HG03342 (cell line): Measurements from ENCODE around the gene SRPRB.
"Not testable (repeated sequence)": the region's sequence is repeated elsewhere in the genome, so short reads cannot be mapped to it uniquely, and the experiment has no call there.

Experiments used
- ATAC-seq: cut with Tn5 transposase; IDR thresholded peaks from one replicate; pipeline ENCODE4 v1.9.1; 2021; ENCODE audit warnings: mild to moderate bottlenecking, moderate library complexity; ENCODE audit not compliant: unreplicated experiment

The SRPRB gene

DNA sequence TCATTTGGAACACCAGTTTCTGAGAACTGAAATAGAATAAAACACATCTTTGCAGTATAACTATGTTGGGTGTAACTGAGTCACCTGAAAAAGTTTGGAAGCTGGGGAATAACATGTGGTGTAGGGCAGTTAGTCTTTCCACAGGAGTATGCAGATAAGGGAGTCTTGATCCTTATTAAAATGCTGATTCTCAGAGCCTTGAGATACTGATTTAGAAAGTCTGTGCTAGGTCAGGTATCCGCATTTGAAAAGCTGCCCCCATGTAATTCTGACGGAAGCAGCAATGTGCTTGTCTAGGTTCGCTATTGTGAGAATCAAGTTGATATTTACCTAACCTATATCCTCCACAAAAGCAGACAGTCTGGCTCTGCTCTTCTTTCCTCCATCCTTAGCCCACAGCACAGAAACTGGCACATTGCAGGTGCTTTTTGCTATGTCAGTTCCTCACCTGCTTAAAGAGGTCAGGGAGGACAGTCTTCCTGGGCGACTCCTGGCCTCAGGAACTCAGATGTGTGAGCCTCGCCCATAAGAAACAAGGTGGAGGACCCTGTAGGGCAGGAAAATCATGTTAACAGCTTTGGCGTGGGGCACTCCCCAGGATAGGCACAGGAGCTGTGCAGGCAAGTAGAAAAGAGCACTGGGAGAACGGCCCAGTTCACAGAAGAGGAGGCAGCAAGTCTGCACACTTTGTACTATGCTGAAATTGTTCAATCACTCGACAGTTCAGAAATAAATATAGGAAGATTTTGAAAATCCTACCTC, 27.6 kb upstream of the SRPRB start:
- no peak for ATAC-seq

DNA sequence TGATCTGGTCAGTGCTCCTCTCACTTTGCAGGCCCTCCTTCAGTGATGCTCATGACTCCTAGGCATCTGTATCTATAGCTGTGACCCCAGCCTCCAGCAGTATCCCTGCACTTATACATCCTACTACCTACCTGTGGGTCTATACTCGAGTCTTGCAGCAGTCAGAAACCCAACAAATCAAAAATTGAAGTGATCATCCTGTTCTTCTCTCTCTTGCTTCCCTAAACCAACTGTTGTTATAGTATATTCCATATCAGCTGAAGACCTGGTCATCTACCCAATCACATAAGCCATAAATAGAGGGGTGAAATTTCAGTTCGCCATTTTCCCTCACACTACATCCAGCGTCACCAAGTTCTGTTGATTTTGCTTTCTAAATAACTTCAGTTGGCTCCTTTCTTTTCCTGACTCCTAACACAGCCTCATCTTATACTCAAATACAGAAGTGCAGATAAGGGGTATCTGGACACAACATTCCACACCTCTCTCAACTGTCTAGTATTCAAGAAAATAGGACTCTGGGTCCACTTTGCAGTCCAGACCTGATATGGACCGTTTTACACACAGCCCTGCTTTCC, 25.9 kb upstream of the SRPRB start:
- no peak for ATAC-seq

GRCh38 chr3:133780756-133781155, 24.9 kb upstream of the SRPRB start:
- ATAC-seq = not testable (repeated sequence)

GRCh38 chr3:133781570-133781969, 24.0 kb upstream of the SRPRB start:
- no peak for ATAC-seq

DNA sequence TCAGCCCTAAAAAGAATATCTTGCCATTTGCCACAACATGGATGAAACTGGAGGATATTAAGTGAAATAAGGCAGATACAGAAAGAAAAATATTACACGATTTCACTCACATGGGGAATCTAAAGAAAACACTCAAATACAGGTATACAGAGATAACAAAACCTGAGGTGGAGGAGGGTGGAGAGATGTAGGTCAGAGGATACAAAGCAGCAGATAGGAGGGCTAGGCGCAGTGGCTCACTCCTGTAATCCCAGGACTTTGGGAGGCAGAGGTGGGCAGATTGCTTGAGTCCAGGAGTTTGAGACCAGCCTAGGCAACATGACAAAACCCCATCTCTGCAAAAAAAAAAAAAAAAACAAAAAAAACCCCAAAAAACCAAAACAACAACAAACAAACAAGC, 23.2 kb upstream of the SRPRB start:
- no peak for ATAC-seq

DNA sequence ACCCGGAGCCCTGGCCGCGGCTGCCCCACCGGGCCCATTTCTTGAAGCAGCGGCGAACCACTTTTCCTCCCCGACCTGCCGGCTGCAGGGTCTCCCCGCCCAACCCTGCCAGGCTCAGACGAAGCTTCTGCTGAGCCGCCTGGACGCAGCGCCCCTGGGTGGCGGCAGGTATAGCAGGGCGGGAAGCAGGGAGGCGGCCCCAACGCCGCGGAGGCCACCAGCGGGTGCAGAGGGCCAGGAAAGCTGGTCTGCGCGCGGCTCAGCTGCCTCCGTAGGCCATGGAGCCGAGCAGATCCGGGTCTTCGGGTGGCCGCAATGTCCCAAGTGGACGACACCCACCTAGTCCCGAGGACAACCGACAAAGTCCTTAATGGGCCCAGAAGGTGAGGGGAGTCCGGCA, 21.9 kb upstream of the SRPRB start:
- ATAC-seq = no peak

DNA sequence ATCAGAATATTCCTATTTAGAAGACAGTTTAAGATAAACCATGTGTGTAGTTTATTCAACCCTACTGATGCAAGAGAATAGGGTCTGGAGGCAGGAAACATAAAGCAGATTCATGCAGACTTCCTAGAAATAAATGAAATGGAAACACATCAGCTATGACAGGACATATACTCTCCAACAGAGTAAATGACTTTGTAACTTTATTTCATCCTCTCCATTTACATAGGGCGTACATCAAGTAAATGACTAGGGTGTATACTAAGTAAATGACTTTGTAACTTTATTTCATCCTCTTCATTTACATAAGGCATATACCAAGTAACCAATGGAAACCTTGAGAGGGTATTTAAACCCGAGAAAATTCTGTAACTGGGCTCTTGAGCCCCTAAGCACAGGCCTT, 17.6 kb upstream of the SRPRB start:
- no peak for ATAC-seq

GRCh38 chr3:133792171-133792763, 13.3 kb upstream of the SRPRB start:
- no peak for ATAC-seq

DNA sequence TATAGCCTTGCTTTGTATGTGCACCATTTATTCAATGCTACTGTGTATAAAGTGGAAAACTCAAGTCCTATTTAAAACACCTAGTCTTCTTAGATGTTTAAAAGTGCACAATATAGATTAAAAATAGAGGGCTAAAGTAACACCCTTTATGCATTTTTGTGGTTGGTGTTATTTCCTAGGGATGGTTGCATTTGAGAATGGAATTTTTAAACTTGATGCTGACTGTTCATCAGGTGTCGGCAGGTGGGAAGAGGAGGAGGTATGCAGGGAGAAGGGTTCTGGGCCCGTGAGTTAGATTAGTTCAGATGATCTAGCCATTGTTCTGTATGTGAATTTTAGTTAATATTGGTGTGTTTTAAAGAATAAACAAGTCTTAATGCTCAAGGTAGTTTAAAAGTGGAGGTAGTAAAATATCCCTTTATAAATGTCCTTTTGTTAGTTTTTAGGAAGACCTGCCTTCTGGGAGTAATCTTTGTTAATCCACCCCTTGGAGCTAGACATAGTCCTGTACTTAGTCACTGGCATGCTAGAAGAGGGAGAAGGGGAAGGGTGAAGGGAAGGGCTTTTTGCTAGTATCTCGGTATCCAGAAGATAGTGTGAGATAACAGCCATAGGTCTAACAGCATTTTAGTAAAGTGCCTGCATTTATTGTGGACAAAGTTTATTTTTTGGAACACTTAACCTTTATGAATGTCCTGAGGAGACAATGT, 8.1 kb upstream of the SRPRB start:
- ATAC-seq = no peak

GRCh38 chr3:133799794-133800585, 5.6 kb upstream of the SRPRB start:
- no peak for ATAC-seq

- no peak for ATAC-seq
These were observed 2.1 kb upstream of the SRPRB start for GRCh38 chr3:133803469-133803868.

DNA sequence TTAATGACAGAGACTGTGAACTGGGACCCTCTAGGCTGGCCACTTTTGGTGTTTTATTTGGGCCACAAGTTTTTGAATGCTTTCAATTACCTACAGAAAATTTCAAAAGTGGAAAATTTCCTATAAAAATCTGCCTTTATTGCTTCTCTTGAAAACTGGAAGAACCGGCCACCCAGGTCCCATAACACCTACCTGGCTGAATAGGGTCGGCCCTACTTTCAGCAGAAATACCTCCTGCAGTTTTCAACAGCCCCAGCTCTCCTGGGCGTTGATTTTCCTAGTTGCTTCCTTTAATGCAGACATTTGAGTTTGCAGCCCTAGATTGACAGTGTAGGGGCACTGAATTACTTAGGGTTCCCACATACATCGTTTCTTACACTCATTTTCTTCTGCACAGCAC, 719 bp upstream of the SRPRB start:
- no peak for ATAC-seq

- ATAC-seq = no peak
These were observed 272 bp upstream of the SRPRB start for GRCh38 chr3:133805384-133805701.

- ATAC-seq = no peak
These were observed 7.3 kb downstream of the SRPRB start for GRCh38 chr3:133812872-133813271.

- ATAC-seq = no peak
These were observed 9.8 kb downstream of the SRPRB start for GRCh38 chr3:133815386-133815785.

GRCh38 chr3:133820129-133820528, 14.5 kb downstream of the SRPRB start:
- no peak for ATAC-seq

DNA sequence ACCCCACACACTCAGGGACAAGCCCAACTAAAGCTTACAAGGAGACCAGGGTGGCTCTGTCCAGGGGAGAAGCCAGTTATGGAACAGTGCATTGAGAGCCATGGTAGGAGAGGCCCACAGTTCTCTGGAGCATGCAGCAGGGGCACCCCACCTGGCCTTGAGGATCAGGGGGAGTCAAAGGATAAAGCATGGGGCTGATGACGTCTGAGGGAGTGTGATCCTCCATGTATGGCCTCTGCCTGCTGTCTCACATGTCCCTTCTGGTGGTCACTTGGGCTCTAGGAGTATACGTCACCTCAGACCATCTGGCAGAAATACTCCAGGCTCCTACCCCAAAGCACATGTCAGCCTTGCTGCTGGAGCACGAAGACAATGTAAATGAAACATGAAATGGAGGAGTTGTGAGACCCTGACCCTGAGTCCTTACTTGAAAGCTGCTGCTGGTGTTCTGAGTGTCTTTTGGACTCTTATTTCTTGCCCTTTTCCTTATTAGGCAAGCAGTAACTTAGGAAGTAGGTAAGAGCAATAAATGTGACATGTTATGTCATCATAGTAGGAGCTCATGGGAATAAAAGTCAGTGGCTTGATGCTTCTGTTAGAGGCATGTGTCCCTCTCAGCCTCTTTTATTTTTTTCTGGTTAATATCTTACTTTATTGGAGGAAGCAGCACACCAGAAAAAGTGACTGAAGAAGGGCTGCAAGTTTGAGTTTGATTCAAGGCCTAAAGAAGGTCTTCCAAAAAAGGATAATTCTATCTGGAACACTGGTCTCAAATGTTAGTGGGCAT, 15.5 kb downstream of the SRPRB start:
- ATAC-seq = no peak

DNA sequence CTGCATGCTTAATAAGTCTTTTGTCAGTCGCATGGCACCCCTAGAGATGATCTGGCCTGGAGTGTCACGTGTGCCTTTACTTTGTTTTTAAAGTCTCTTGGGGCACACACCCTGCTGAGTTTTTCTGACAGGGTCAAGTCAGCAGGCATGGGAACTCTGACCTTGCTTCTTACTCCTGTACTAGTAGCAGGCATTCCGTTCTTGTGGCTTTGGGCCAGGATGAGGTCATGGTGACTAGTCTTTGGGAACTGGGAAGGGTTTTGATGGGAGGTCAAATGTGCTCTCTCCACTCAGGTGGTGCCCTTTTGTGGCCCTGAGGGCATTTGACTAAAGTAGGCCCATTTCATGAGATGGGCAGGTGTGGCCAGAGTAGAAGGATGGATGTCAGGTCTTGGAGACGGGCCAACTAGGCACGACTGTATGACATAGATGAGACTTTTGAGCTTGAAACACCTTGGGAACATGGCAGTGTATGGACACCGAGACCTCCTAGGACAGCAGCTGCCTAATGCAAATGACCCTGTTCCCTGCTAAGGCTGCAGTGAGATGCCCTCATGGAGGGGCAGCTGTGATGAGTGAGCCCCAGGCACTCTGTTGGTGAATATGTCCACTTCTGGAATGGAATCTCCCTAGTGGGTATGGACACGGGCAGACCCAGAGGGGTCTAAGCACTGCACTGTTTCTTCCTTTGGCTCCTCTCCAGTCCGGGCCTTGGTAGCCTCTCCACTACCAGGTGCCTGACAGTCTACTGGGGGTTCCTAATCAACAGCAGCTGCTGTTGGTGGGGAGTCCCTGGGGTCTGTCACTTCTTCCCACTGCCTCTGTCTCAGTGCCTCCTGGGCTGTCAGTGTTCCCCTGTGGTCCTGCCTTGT, 16.4 kb downstream of the SRPRB start:
- no peak for ATAC-seq

- no peak for ATAC-seq
These were observed 19.4 kb downstream of the SRPRB start for GRCh38 chr3:133824961-133825485.
